ENCODE data around the gene KIAA0513. TPM values are rescaled to one million over a fixed set of nuclear protein-coding genes. Genes with fewer than 3 reads are reported as not detected.
A peak's percentile ranks its signal among the peaks of the same experiment; 100 is the strongest.

The KIAA0513 gene
- total and polyA plus RNA-seq, 2 of the 13 experiments (the other 11 are each of a cell fraction or from before 2014, with no cell fraction given) = 1.8 TPM

DNA sequence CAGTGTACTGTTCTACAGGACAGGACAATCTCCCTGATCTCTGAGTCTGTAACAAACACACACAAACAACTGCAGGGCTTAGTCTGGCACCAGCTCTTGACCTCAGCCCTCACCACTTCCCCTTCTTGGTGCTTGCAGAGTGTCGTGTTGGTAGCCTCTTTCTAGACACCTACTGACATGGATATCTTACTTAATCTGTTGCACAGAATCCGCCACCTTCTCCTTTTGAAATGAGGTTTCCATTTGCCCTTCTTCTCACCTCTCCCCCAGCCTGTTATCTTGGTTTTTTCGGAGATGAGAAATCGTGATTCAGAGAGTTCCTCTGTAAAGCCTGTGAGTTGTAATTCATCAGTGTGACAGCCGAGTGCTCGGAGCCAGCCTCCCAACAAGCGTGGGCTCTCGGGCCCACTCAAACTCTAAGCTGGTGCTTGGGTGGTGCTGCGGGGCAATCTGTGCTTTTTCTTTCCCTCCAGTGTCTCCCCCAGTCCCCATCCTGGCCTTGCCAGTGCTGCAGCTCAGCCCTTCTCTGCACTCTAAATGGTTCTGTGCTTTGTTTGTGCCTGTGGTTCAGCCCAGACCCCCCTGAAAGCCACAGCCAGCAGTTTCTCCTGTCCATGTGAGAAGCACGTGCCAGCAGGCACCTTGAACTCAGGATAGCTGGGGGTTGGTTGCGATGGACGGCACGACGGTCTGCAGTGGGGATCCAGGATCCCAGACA lies 28.1 kb downstream of the KIAA0513 start (continued):
- TF ChIP-seq ATAD3A (CRISPR knock-in tag; IDR thresholded peaks at IDR 0.05) (no peak), ZNF549 (CRISPR knock-in tag; IDR thresholded peaks at IDR 0.05) (no peak), ZNF607 (CRISPR knock-in tag; IDR thresholded peaks at IDR 0.05; ENCODE audit: borderline replicate concordance) (0 out of 2 replicates have a peak, but pooled peaks have one; percentile 55), ZNF782 (CRISPR knock-in tag; IDR thresholded peaks at IDR 0.05; ENCODE audit: borderline replicate concordance) (peak; percentile 75; the same call in 1 of the 2 replicates), ZNF451 (CRISPR knock-in tag; IDR thresholded peaks at IDR 0.05) (no peak), ZFP36 (IDR thresholded peaks at IDR 0.05; ENCODE audit: borderline replicate concordance, low read depth, low read length, partially characterized antibody) (no peak), AKAP8 (CRISPR knock-in tag; IDR thresholded peaks at IDR 0.05) (0 out of 2 replicates have a peak, but pooled peaks have one; percentile 44), MIER2 (CRISPR knock-in tag; IDR thresholded peaks at IDR 0.05) (no peak), ZNF12 (CRISPR knock-in tag; IDR thresholded peaks at IDR 0.05) (peak; percentile 63), ZNF772 (CRISPR knock-in tag; IDR thresholded peaks at IDR 0.05) (peak; percentile 79; the same call in 1 of the 2 replicates), ASH2L (IDR thresholded peaks at IDR 0.05; ENCODE audit: insufficient read length, low read depth, low read length) (no peak), DMAP1 (CRISPR knock-in tag; IDR thresholded peaks at IDR 0.05) (no peak), YEATS2 (CRISPR knock-in tag; IDR thresholded peaks at IDR 0.05; ENCODE audit: borderline replicate concordance) (peak; percentile 11; the same call in 1 of the 2 replicates), SIX4 (CRISPR knock-in tag; IDR thresholded peaks at IDR 0.05) (no peak), NR2F2 (IDR thresholded peaks at IDR 0.05; ENCODE audit: borderline replicate concordance, low read depth) (no peak), ZMAT3 (CRISPR knock-in tag; conservative IDR thresholded peaks at IDR 0.05) (peak; percentile 76), ZFP1 (CRISPR knock-in tag; IDR thresholded peaks at IDR 0.05) (no peak), MAFF (IDR thresholded peaks at IDR 0.05; ENCODE audit: low read depth, low read length) (no peak), CC2D1A (CRISPR knock-in tag; IDR thresholded peaks at IDR 0.05) (no peak)
- TF ChIP-seq, protein P1, sequence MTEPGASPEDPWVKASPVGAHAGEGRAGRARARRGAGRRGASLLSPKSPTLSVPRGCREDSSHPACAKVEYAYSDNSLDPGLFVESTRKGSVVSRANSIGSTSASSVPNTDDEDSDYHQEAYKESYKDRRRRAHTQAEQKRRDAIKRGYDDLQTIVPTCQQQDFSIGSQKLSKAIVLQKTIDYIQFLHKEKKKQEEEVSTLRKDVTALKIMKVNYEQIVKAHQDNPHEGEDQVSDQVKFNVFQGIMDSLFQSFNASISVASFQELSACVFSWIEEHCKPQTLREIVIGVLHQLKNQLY (CRISPR knock-in tag; IDR thresholded peaks at IDR 0.05) = peak; percentile 94
- TF ChIP-seq, protein P2, sequence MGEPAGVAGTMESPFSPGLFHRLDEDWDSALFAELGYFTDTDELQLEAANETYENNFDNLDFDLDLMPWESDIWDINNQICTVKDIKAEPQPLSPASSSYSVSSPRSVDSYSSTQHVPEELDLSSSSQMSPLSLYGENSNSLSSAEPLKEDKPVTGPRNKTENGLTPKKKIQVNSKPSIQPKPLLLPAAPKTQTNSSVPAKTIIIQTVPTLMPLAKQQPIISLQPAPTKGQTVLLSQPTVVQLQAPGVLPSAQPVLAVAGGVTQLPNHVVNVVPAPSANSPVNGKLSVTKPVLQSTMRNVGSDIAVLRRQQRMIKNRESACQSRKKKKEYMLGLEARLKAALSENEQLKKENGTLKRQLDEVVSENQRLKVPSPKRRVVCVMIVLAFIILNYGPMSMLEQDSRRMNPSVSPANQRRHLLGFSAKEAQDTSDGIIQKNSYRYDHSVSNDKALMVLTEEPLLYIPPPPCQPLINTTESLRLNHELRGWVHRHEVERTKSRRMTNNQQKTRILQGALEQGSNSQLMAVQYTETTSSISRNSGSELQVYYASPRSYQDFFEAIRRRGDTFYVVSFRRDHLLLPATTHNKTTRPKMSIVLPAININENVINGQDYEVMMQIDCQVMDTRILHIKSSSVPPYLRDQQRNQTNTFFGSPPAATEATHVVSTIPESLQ (CRISPR knock-in tag; conservative IDR thresholded peaks at IDR 0.05) = no peak
- TF ChIP-seq, protein P3, sequence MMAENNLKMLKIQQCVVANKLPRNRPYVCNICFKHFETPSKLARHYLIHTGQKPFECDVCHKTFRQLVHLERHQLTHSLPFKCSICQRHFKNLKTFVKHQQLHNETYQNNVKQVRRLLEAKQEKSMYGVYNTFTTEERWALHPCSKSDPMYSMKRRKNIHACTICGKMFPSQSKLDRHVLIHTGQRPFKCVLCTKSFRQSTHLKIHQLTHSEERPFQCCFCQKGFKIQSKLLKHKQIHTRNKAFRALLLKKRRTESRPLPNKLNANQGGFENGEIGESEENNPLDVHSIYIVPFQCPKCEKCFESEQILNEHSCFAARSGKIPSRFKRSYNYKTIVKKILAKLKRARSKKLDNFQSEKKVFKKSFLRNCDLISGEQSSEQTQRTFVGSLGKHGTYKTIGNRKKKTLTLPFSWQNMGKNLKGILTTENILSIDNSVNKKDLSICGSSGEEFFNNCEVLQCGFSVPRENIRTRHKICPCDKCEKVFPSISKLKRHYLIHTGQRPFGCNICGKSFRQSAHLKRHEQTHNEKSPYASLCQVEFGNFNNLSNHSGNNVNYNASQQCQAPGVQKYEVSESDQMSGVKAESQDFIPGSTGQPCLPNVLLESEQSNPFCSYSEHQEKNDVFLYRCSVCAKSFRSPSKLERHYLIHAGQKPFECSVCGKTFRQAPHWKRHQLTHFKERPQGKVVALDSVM (CRISPR knock-in tag; IDR thresholded peaks at IDR 0.05) = no peak
- TF ChIP-seq, protein P4, sequence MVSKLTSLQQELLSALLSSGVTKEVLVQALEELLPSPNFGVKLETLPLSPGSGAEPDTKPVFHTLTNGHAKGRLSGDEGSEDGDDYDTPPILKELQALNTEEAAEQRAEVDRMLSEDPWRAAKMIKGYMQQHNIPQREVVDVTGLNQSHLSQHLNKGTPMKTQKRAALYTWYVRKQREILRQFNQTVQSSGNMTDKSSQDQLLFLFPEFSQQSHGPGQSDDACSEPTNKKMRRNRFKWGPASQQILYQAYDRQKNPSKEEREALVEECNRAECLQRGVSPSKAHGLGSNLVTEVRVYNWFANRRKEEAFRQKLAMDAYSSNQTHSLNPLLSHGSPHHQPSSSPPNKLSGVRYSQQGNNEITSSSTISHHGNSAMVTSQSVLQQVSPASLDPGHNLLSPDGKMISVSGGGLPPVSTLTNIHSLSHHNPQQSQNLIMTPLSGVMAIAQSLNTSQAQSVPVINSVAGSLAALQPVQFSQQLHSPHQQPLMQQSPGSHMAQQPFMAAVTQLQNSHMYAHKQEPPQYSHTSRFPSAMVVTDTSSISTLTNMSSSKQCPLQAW (CRISPR knock-in tag; IDR thresholded peaks at IDR 0.05) = no peak
- TF ChIP-seq, protein P5, sequence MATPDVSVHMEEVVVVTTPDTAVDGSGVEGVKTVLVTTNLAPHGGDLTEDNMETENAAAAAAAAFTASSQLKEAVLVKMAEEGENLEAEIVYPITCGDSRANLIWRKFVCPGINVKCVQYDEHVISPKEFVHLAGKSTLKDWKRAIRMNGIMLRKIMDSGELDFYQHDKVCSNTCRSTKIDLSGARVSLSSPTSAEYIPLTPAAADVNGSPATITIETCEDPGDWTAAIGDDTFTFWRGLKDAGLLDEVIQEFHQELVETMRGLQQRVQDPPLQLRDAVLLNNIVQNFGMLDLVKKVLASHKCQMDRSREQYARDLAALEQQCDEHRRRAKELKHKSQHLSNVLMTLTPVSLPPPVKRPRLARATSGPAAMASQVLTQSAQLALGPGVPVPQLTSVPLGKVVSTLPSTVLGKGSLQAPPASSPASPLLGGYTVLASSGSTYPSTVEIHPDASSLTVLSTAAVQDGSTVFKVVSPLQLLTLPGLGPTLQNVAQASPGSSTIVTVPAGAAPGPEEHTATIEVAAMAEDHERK (CRISPR knock-in tag; IDR thresholded peaks at IDR 0.05; ENCODE audit: low read depth) = no peak

Measured in HepG2 (cell line).